Measurements from ENCODE around the gene AAK1. TPM values are rescaled to one million over a fixed set of nuclear protein-coding genes. Genes with fewer than 3 reads are reported as not detected.

The AAK1 gene
- total and polyA plus RNA-seq, 2 experiments from 2014 or later: 39.0 to 52.4 TPM

GRCh38 chr2:69491864-69492263 lies 151.7 kb downstream of the AAK1 start (continued):
- TF ChIP-seq CTCF (conservative IDR thresholded peaks at IDR 0.05; ENCODE audit: low read depth in 2 of 2) (no peak), JUNB (IDR thresholded peaks at IDR 0.05; ENCODE audit: unreplicated experiment) (no peak), EZH2phosphoT487 (IDR thresholded peaks at IDR 0.05; ENCODE audit: unreplicated experiment) (no peak), ZNF331 (CRISPR knock-in tag; IDR thresholded peaks at IDR 0.05; ENCODE audit: low read depth) (no peak), REST (IDR thresholded peaks at IDR 0.05; ENCODE audit: unreplicated experiment) (no peak), EZH2 (IDR thresholded peaks at IDR 0.05; ENCODE audit: low read depth, unreplicated experiment) (no peak), STAT1 (IDR thresholded peaks at IDR 0.05; ENCODE audit: unreplicated experiment) (no peak), ZNF114 (CRISPR knock-in tag; IDR thresholded peaks at IDR 0.05) (no peak), ETS1 (IDR thresholded peaks at IDR 0.05) (no peak)

GRCh38 chr2:69490486-69490885 lies 153.1 kb downstream of the AAK1 start:
- no peak for DNase-seq (ENCODE audit: low spot score)
- Histone ChIP-seq H3K36me3 (ENCODE audit: insufficient read depth) (no peaks in the 10 kb centered on the region), H3K4me2 (no peak overlapping the region), H3K27me3 (ENCODE audit: insufficient read depth) (no peaks in the 10 kb centered on the region), H3K79me2 (replicated peaks; ENCODE audit: insufficient read depth) (no peaks in the 10 kb centered on the region), H3F3A (replicated peaks; ENCODE audit: low read depth) (0 out of 2 replicates have a peak, but pooled peaks cover 5% of the 10 kb centered on the region), H3K27ac (ENCODE audit: low read depth) (no peak overlapping the region), H2AFZ (no peak overlapping the region), H3K4me1 (ENCODE audit: insufficient read depth) (no peaks in the 10 kb centered on the region), H3K9me2 (ENCODE audit: insufficient read depth) (0 out of 2 replicates have a peak, but pooled peaks cover 3% of the 10 kb centered on the region), H4K20me1 (replicated peaks; ENCODE audit: insufficient read depth) (no peaks in the 10 kb centered on the region), H3K4me3 (no peak overlapping the region)
- H3K27ac Mint-ChIP-seq: no peak overlapping the region
- no peaks in the 10 kb centered on the region for H3K9me3 Mint-ChIP-seq
- no peaks in the 10 kb centered on the region for H3K36me3 Mint-ChIP-seq (ENCODE audit: low read depth)
- no peak overlapping the region for H3K4me3 Mint-ChIP-seq
- no peak for TF ChIP-seq NANOG (IDR thresholded peaks at IDR 0.05; ENCODE audit: borderline replicate concordance)
- no peak for TF ChIP-seq ZNF114 (CRISPR knock-in tag; IDR thresholded peaks at IDR 0.05)
- no peak for TF ChIP-seq CREB1 (CRISPR knock-in tag; IDR thresholded peaks at IDR 0.05; ENCODE audit: low read depth)
- TF ChIP-seq POLR2AphosphoS5 (IDR thresholded peaks at IDR 0.05; ENCODE audit: low read depth): no peak
- ATAC-seq: no peak
- H3K27me3 Mint-ChIP-seq (ENCODE audit: insufficient read depth, low read depth, poor library complexity): no peaks in the 10 kb centered on the region
- H3K4me1 Mint-ChIP-seq: peaks cover 5% of the 10 kb centered on the region; the same call in 1 of the 3 replicates

All from GM23338 (cell line).